Upper lobe of right lung (tissue), 1 donor: ENCODE results near the gene DTX1. TPM values are rescaled to one million over a fixed set of nuclear protein-coding genes. Genes with fewer than 3 reads are reported as not detected.

Experiments
- ATAC-seq: fragments of 200-7000 bp; cut with Tn5 transposase; one replicate; pipeline ENCODE4 v1.9.1; 2020; ENCODE audit warnings: mild to moderate bottlenecking, moderate library complexity
- DNase-seq: peaks from one replicate; pipeline ENCODE4 v3.0.0-alpha.2; 2020
- H3K27ac ChIP-seq: fragments of 200-600 bp; one replicate; pipeline ENCODE4 v1.8.0; 2022
- H3K27me3 ChIP-seq: fragments of 200-600 bp; one replicate; pipeline ENCODE4 v1.8.0; 2022; ENCODE audit warnings: mild to moderate bottlenecking
- H3K36me3 ChIP-seq: fragments of 200-600 bp; one replicate; pipeline ENCODE4 v1.8.0; 2022
- H3K4me1 ChIP-seq: fragments of 200-600 bp; one replicate; pipeline ENCODE4 v1.8.0; 2022
- H3K4me3 ChIP-seq: fragments of 200-600 bp; one replicate; pipeline ENCODE4 v1.8.0; 2022; ENCODE audit warnings: mild to moderate bottlenecking
- H3K9me3 ChIP-seq: fragments of 200-600 bp; one replicate; pipeline ENCODE4 v1.8.0; 2022
- CTCF ChIP-seq: fragments of 200-600 bp; IDR thresholded peaks from one replicate; pipeline ENCODE4 v1.8.0; 2022; ENCODE audit warnings: antibody characterized with exemption
- intact Hi-C: fragments of 100-400 bp; cut with DNase I; formaldehyde crosslinking; loops from one replicate; pipeline ENCODE4 v1.11.0; 2022
- total RNA-seq: library from RNA; stranded (reverse); fragmentation: NEBNext Ultra II Directional; extraction: Animal tissue kit (Norgen Biotek cat#: 25700); gene quantifications from one replicate; pipeline ENCODE4 v1.2.1, GENCODE V29; 2021
- donor health status: DM: no; HTN: yes; CAD: no; lungs with severe emphysema.

Gene DTX1
- total RNA-seq, 1 donor from 2014 or later: 5.1 TPM

- ATAC-seq: no peak
- Histone ChIP-seq H3K27ac (no peak overlapping the region), H3K36me3 (no peaks in the 10 kb centered on the region), H3K27me3 (peaks cover 38% of the 10 kb centered on the region), H3K4me3 (no peak overlapping the region), H3K4me1 (peaks cover 9% of the 10 kb centered on the region), H3K9me3 (no peaks in the 10 kb centered on the region)
- DNase-seq: peak; percentile 44
- intact Hi-C loops: loop anchor here (10.0 kb wide), 1 partner anchor 119 kb away; no protein-coding TSS in a partner anchor
- TF ChIP-seq CTCF: no peak
Measured at GRCh38 chr12:113055594-113056380, 743 bp upstream of the DTX1 start.

- H3K4me3 ChIP-seq: peak overlapping the region; percentile 47
- H3K27ac ChIP-seq: no peak overlapping the region
- no peaks in the 10 kb centered on the region for H3K9me3 ChIP-seq
- no peak for TF ChIP-seq CTCF
- no peaks in the 10 kb centered on the region for H3K36me3 ChIP-seq
- peaks cover 38% of the 10 kb centered on the region for H3K27me3 ChIP-seq
- DNase-seq (no peak), ATAC-seq (no peak)
- intact Hi-C loops: loop anchor here (10.0 kb wide), 1 partner anchor 118 kb away; no protein-coding TSS in a partner anchor
- peaks cover 9% of the 10 kb centered on the region for H3K4me1 ChIP-seq
Measured at GRCh38 chr12:113056381-113056630, 224 bp upstream of the DTX1 start.

- intact Hi-C loops: loop anchor here (10.0 kb wide), 1 partner anchor 117 kb away; no protein-coding TSS in a partner anchor
- ATAC-seq: no peak
- no peak for TF ChIP-seq CTCF
Measured at GRCh38 chr12:113057565-113058485, 1.3 kb downstream of the DTX1 start.

GRCh38 chr12:113058553-113058952 lies 2.0 kb downstream of the DTX1 start:
- Histone ChIP-seq H3K9me3 (no peaks in the 10 kb centered on the region), H3K27me3 (peaks cover 49% of the 10 kb centered on the region), H3K36me3 (no peaks in the 10 kb centered on the region), H3K4me1 (peaks cover 9% of the 10 kb centered on the region), H3K27ac (no peak overlapping the region), H3K4me3 (no peak overlapping the region)
- DNase-seq (no peak), ATAC-seq (no peak)
- intact Hi-C loops: loop anchor here (10.0 kb wide), 1 partner anchor 116 kb away; no protein-coding TSS in a partner anchor
- TF ChIP-seq CTCF: no peak

More at GRCh38 chr12:113057565-113058485, 1.3 kb downstream of the DTX1 start:
- peak overlapping the region; percentile 47 for H3K4me3 ChIP-seq
- no peaks in the 10 kb centered on the region for H3K36me3 ChIP-seq
- H3K4me1 ChIP-seq: peaks cover 9% of the 10 kb centered on the region
- H3K27me3 ChIP-seq: peaks cover 41% of the 10 kb centered on the region
- no peak overlapping the region for H3K27ac ChIP-seq
- no peaks in the 10 kb centered on the region for H3K9me3 ChIP-seq
- DNase-seq: peak; percentile 63

- no peaks in the 10 kb centered on the region for H3K36me3 ChIP-seq
- H3K4me3 ChIP-seq: no peak overlapping the region
- TF ChIP-seq CTCF: no peak
- no peaks in the 10 kb centered on the region for H3K9me3 ChIP-seq
- ATAC-seq (no peak), DNase-seq (no peak)
- peaks cover 9% of the 10 kb centered on the region for H3K4me1 ChIP-seq
- no peak overlapping the region for H3K27ac ChIP-seq
- H3K27me3 ChIP-seq: peaks cover 52% of the 10 kb centered on the region
- intact Hi-C loops: loop anchor here (10.0 kb wide), 1 partner anchor 116 kb away; no protein-coding TSS in a partner anchor
Measured at GRCh38 chr12:113059071-113059595, 2.6 kb downstream of the DTX1 start.
